ENCODE results near the gene CAD. TPM values are rescaled to one million over a fixed set of nuclear protein-coding genes. Genes with fewer than 3 reads are reported as not detected.

Gene CAD
- total RNA-seq, 1 donor from 2014 or later, result 28.8 TPM

- Histone ChIP-seq H3K36me3 (peaks cover 61% of the 10 kb centered on the region), H3K4me3 (no peak overlapping the region), H3K27ac (no peak overlapping the region), H3K27me3 (ENCODE audit: low read depth) (no peaks in the 10 kb centered on the region), H3K4me1 (no peaks in the 10 kb centered on the region), H3K9me3 (no peaks in the 10 kb centered on the region)
- TF ChIP-seq CTCF (IDR thresholded peaks at IDR 0.05), result no peak
- no peak for ATAC-seq
- intact Hi-C loops (cut with DNase I), result no loop called here
- DNase-seq, result no peak
Observed at GRCh38 chr2:27243391-27244130, 26.4 kb downstream of the CAD start.

- Histone ChIP-seq H3K4me1 (no peaks in the 10 kb centered on the region), H3K4me3 (no peak overlapping the region), H3K27ac (no peak overlapping the region), H3K27me3 (ENCODE audit: low read depth) (peaks cover 5% of the 10 kb centered on the region), H3K36me3 (peaks cover 45% of the 10 kb centered on the region), H3K9me3 (no peaks in the 10 kb centered on the region)
- ATAC-seq (no peak), DNase-seq (no peak)
- TF ChIP-seq CTCF (IDR thresholded peaks at IDR 0.05), result no peak
- intact Hi-C loops (cut with DNase I), result no loop called here
Observed at GRCh38 chr2:27245116-27245515, 27.9 kb downstream of the CAD start.

- ATAC-seq, result no peak
- no peaks in the 10 kb centered on the region for H3K9me3 ChIP-seq
- no peaks in the 10 kb centered on the region for H3K4me1 ChIP-seq
- peaks cover 10% of the 10 kb centered on the region for H3K27me3 ChIP-seq (ENCODE audit: low read depth)
- no peak overlapping the region for H3K27ac ChIP-seq
- no peak overlapping the region for H3K4me3 ChIP-seq
- H3K36me3 ChIP-seq, result peaks cover 40% of the 10 kb centered on the region
- DNase-seq, result no peak
- TF ChIP-seq CTCF (IDR thresholded peaks at IDR 0.05), result no peak
- intact Hi-C loops (cut with DNase I), result no loop called here
Observed at GRCh38 chr2:27245626-27246025, 28.5 kb downstream of the CAD start.

- Histone ChIP-seq H3K4me3 (no peak overlapping the region), H3K27me3 (ENCODE audit: low read depth) (peaks cover 25% of the 10 kb centered on the region), H3K9me3 (no peaks in the 10 kb centered on the region), H3K36me3 (peaks cover 17% of the 10 kb centered on the region), H3K4me1 (no peaks in the 10 kb centered on the region), H3K27ac (no peak overlapping the region)
- no peak for DNase-seq
- TF ChIP-seq CTCF (IDR thresholded peaks at IDR 0.05), result no peak
- intact Hi-C loops (cut with DNase I), result no loop called here
- ATAC-seq, result no peak
Observed at GRCh38 chr2:27247893-27248292, 30.7 kb downstream of the CAD start.

GRCh38 chr2:27249159-27249890 is 32.2 kb downstream of the CAD start:
- no peak for TF ChIP-seq CTCF (IDR thresholded peaks at IDR 0.05)
- DNase-seq, result no peak
- no peak overlapping the region for H3K27ac ChIP-seq
- no peak for ATAC-seq
- H3K4me1 ChIP-seq, result no peaks in the 10 kb centered on the region
- peaks cover 3% of the 10 kb centered on the region for H3K36me3 ChIP-seq
- intact Hi-C loops (cut with DNase I), result no loop called here
- H3K9me3 ChIP-seq, result no peaks in the 10 kb centered on the region
- H3K27me3 ChIP-seq (ENCODE audit: low read depth), result peaks cover 27% of the 10 kb centered on the region
- H3K4me3 ChIP-seq, result no peak overlapping the region
